Thoracic aorta (tissue), 2 donors: ENCODE data around the gene KCTD6. TPM values are rescaled to one million over a fixed set of nuclear protein-coding genes. Genes with fewer than 3 reads are reported as not detected.

Source experiments
- ATAC-seq: fragments of 150-250 bp; one replicate; pipeline ENCODE4 v1.8.0; 2017; ENCODE audit warnings: low read depth; ENCODE audit not compliant: insufficient number of reproducible peaks, low FRiP score
- DNase-seq: peaks from one replicate; pipeline ENCODE4 v3.0.0-alpha.2; 2020; ENCODE audit warnings: low spot score
- H3K27ac ChIP-seq, 2 donors: fragments of 200-600 bp; sonication (generic); 1 replicate in 1 of 2; 2 replicates in 1 of 2; pipeline ENCODE4 v1.5.1; 2016; ENCODE audit warnings: mild to moderate bottlenecking in 2 of 2, moderate library complexity in 2 of 2
- H3K27me3 ChIP-seq: fragments of 200-600 bp; sonication (generic); replicated peaks from 2 replicates; pipeline ENCODE4 v1.6.0; 2016; ENCODE audit warnings: mild to moderate bottlenecking; ENCODE audit not compliant: insufficient read depth
- H3K36me3 ChIP-seq: fragments of 200-600 bp; sonication (generic); one replicate; pipeline ENCODE4 v1.5.1; 2016
- H3K4me1 ChIP-seq, 2 donors: fragments of 200-600 bp; sonication (generic); 1 replicate in 1 of 2; 2 replicates in 1 of 2; pipeline versions ENCODE4 v1.5.1 to v1.6.0; 2016; ENCODE audit warnings: low read depth in 2 of 2, mild to moderate bottlenecking in 1 of 2; ENCODE audit not compliant: control insufficient read depth in 1 of 2
- H3K4me3 ChIP-seq: fragments of 200-600 bp; sonication (generic); 2 replicates; pipeline ENCODE4 v1.5.1; 2016; ENCODE audit warnings: mild to moderate bottlenecking
- H3K9me3 ChIP-seq: fragments of 200-600 bp; sonication (generic); 2 replicates; pipeline ENCODE4 v1.5.1; 2016
- total RNA-seq, 2 donors: library from RNA; depleted of rRNA; stranded (reverse); fragments of >200 nt; gene quantifications; one replicate each; pipeline versions ENCODE4 v1.1.0 to v1.2.3, GENCODE V29; 2016
- TF ChIP-seq, protein P1 (sequence below): fragments of 200-600 bp; sonication (generic); IDR thresholded peaks from one replicate; pipeline ENCODE4 v1.5.1; 2019; ENCODE audit warnings: antibody characterized with exemption

KCTD6 gene
- total RNA-seq, 2 donors from 2014 or later: 14.5 to 28.6 TPM

DNA sequence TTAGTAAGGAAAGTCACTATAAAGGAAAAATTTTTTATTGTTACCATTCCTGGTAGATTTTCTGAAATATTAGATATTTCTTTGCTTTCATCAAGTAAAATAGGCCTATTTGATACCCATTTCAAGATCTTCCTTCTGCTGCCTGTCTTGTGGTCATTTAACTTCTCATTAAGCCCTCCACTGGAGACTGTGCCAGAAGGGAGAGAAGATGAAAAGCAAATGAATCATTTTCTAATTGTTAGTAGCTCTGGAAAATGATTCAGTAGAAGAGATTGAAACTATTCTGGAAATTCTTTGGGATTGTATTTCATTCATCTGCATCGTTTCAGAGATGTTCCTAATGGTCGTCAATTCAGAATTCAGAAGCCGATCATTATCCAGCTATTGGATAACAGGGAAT, 3.2 kb downstream of the KCTD6 start:
- Histone ChIP-seq H3K36me3 (no peaks in the 10 kb centered on the region), H3K27ac (no peak overlapping the region), H3K9me3 (no peaks in the 10 kb centered on the region), H3K27me3 (no peaks in the 10 kb centered on the region), H3K4me3 (no peak overlapping the region), H3K4me1 (peaks cover 26 to 55% of the 10 kb centered on the region in 2 donors)
- no peak for ATAC-seq
- no peak for DNase-seq
- TF ChIP-seq, protein P1, sequence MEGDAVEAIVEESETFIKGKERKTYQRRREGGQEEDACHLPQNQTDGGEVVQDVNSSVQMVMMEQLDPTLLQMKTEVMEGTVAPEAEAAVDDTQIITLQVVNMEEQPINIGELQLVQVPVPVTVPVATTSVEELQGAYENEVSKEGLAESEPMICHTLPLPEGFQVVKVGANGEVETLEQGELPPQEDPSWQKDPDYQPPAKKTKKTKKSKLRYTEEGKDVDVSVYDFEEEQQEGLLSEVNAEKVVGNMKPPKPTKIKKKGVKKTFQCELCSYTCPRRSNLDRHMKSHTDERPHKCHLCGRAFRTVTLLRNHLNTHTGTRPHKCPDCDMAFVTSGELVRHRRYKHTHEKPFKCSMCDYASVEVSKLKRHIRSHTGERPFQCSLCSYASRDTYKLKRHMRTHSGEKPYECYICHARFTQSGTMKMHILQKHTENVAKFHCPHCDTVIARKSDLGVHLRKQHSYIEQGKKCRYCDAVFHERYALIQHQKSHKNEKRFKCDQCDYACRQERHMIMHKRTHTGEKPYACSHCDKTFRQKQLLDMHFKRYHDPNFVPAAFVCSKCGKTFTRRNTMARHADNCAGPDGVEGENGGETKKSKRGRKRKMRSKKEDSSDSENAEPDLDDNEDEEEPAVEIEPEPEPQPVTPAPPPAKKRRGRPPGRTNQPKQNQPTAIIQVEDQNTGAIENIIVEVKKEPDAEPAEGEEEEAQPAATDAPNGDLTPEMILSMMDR: no peak

GRCh38 chr3:58496206-58496857, 4.4 kb downstream of the KCTD6 start:
- no peaks in the 10 kb centered on the region for H3K27me3 ChIP-seq
- no peak overlapping the region for H3K4me3 ChIP-seq
- peaks cover 26 to 48% of the 10 kb centered on the region in 2 donors for H3K4me1 ChIP-seq
- no peak overlapping the region for H3K27ac ChIP-seq
- TF ChIP-seq, protein P1: no peak
- ATAC-seq (no peak), DNase-seq (no peak)
- H3K36me3 ChIP-seq: peaks cover 4% of the 10 kb centered on the region
- H3K9me3 ChIP-seq: no peaks in the 10 kb centered on the region

- TF ChIP-seq, protein P1: no peak
- no peak for DNase-seq
- peaks cover 8% of the 10 kb centered on the region for H3K36me3 ChIP-seq
- H3K27ac ChIP-seq: no peak overlapping the region
- peaks cover 26 to 46% of the 10 kb centered on the region in 2 donors for H3K4me1 ChIP-seq
- ATAC-seq: no peak
- no peaks in the 10 kb centered on the region for H3K27me3 ChIP-seq
- H3K4me3 ChIP-seq: no peak overlapping the region
- H3K9me3 ChIP-seq: no peaks in the 10 kb centered on the region
Measured at GRCh38 chr3:58497097-58497496, 5.2 kb downstream of the KCTD6 start.

GRCh38 chr3:58502872-58503271, 11.0 kb downstream of the KCTD6 start:
- Histone ChIP-seq H3K9me3 (no peaks in the 10 kb centered on the region), H3K4me1 (peaks cover 0 to 7% of the 10 kb centered on the region in 2 donors), H3K27ac (no peak overlapping the region), H3K27me3 (no peaks in the 10 kb centered on the region), H3K4me3 (no peak overlapping the region), H3K36me3 (peaks cover 12% of the 10 kb centered on the region)
- TF ChIP-seq, protein P1: no peak
- ATAC-seq: no peak
- no peak for DNase-seq

DNA sequence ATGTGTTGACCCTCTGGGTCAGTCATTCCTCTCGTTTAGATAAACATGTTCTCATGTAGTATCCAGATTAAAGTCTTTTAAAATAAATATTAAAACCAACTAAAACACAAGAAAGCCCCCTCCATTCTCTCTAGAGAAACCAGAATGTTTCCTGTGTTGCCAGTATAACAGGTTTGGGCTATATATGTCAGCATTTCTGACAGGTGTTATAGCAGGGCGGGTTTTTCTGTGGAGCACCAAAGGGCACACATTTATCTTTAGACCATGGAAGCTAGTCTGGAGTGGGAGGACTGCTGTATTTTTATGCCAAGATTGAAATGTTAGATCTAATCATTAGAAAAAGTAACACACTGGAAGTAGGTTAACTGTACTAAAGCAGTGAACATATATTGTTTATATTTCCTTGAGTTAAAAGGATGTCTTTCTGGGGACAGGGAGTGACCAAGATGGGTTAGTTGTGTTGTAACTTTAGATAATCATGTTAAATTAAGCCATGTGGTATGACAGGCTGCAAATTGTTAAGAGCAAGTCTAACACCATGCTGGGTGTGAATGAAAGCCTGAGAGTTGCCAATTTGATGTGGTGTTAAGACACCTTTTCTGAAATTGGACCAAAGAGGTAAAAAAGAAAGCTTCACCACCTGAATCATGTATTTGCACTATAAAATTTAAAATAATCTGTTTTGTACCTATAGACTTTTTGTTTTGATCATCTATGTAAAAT, 15.6 kb downstream of the KCTD6 start:
- no peak for ATAC-seq
- no peak overlapping the region for H3K4me3 ChIP-seq
- TF ChIP-seq, protein P1: no peak
- H3K27me3 ChIP-seq: no peaks in the 10 kb centered on the region
- no peaks in the 10 kb centered on the region for H3K9me3 ChIP-seq
- H3K27ac ChIP-seq: no peak overlapping the region
- H3K36me3 ChIP-seq: peaks cover 19% of the 10 kb centered on the region
- H3K4me1 ChIP-seq: peaks cover 0 to 4% of the 10 kb centered on the region in 2 donors
- no peak for DNase-seq
